Fibroblast of lung (primary cell): ENCODE measurements around the gene OVCA2.

Source experiments
- EZH2 ChIP-seq: IDR thresholded peaks from 2 replicates; pipeline ENCODE4 v1.5.1; 2012; ENCODE audit warnings: low read length, control low read depth, mild to moderate bottlenecking; ENCODE audit errors: missing control alignments
- TF ChIP-seq, protein P1 (sequence below), 2 donors: IDR thresholded peaks in 1 of 2; conservative IDR thresholded peaks in 1 of 2; 1 replicate in 1 of 2; 2 replicates in 1 of 2; pipeline ENCODE4 v1.5.1; 2011 to 2012; ENCODE audit warnings: low read length in 2 of 2, control low read depth in 1 of 2, inconsistent platforms in 1 of 2, low read depth in 1 of 2, mild to moderate bottlenecking in 1 of 2

- TF ChIP-seq, protein P1, sequence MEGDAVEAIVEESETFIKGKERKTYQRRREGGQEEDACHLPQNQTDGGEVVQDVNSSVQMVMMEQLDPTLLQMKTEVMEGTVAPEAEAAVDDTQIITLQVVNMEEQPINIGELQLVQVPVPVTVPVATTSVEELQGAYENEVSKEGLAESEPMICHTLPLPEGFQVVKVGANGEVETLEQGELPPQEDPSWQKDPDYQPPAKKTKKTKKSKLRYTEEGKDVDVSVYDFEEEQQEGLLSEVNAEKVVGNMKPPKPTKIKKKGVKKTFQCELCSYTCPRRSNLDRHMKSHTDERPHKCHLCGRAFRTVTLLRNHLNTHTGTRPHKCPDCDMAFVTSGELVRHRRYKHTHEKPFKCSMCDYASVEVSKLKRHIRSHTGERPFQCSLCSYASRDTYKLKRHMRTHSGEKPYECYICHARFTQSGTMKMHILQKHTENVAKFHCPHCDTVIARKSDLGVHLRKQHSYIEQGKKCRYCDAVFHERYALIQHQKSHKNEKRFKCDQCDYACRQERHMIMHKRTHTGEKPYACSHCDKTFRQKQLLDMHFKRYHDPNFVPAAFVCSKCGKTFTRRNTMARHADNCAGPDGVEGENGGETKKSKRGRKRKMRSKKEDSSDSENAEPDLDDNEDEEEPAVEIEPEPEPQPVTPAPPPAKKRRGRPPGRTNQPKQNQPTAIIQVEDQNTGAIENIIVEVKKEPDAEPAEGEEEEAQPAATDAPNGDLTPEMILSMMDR (conservative IDR thresholded peaks at IDR 0.05 in 1 of 2, IDR thresholded peaks at IDR 0.05 in 1 of 2; ENCODE audit: low read depth in 1 of 2, low read length in 2 of 2) = no peak
- TF ChIP-seq EZH2 = no peak
These were observed 11.7 kb upstream of the OVCA2 start, which contains the start of gene DPH1 for GRCh38 chr17:2029911-2030778.
